ENCODE results near the gene TENM3.

Gene TENM3

GRCh38 chr4:182553653-182554052, 310.5 kb downstream of the TENM3 start:
- in situ Hi-C loops (cut with MboI; ENCODE audit: low sequenced_read_pairs), result no loop called here

GRCh38 chr4:182554736-182555135, 311.5 kb downstream of the TENM3 start:
- in situ Hi-C loops (cut with MboI; ENCODE audit: low sequenced_read_pairs), result no loop called here

- in situ Hi-C loops (cut with MboI; ENCODE audit: low sequenced_read_pairs), result no loop called here
Observed at GRCh38 chr4:182555997-182556418, 312.8 kb downstream of the TENM3 start.

- in situ Hi-C loops (cut with MboI; ENCODE audit: low sequenced_read_pairs), result no loop called here
Observed at GRCh38 chr4:182556580-182556979, 313.4 kb downstream of the TENM3 start.

GRCh38 chr4:182560358-182560757, 317.2 kb downstream of the TENM3 start:
- in situ Hi-C loops (cut with MboI; ENCODE audit: low sequenced_read_pairs), result no loop called here

GRCh38 chr4:182562350-182562749, 319.1 kb downstream of the TENM3 start:
- in situ Hi-C loops (cut with MboI; ENCODE audit: low sequenced_read_pairs), result no loop called here

- in situ Hi-C loops (cut with MboI; ENCODE audit: low sequenced_read_pairs), result no loop called here
Observed at GRCh38 chr4:182564724-182565369, 321.6 kb downstream of the TENM3 start.

GRCh38 chr4:182567119-182567518, 323.9 kb downstream of the TENM3 start:
- in situ Hi-C loops (cut with MboI; ENCODE audit: low sequenced_read_pairs), result no loop called here

- in situ Hi-C loops (cut with MboI; ENCODE audit: low sequenced_read_pairs), result no loop called here
Observed at GRCh38 chr4:182569561-182569960, 326.4 kb downstream of the TENM3 start.

GRCh38 chr4:182574706-182575105, 331.5 kb downstream of the TENM3 start:
- in situ Hi-C loops (cut with MboI; ENCODE audit: low sequenced_read_pairs), result no loop called here

GRCh38 chr4:182575225-182575624, 332.0 kb downstream of the TENM3 start:
- in situ Hi-C loops (cut with MboI; ENCODE audit: low sequenced_read_pairs), result no loop called here

- in situ Hi-C loops (cut with MboI; ENCODE audit: low sequenced_read_pairs), result no loop called here
Observed at GRCh38 chr4:182576601-182577289, 333.5 kb downstream of the TENM3 start.

- in situ Hi-C loops (cut with MboI; ENCODE audit: low sequenced_read_pairs), result no loop called here
Observed at GRCh38 chr4:182577411-182577810, 334.2 kb downstream of the TENM3 start.

- in situ Hi-C loops (cut with MboI; ENCODE audit: low sequenced_read_pairs), result no loop called here
Observed at GRCh38 chr4:182578402-182578801, 335.2 kb downstream of the TENM3 start.

GRCh38 chr4:182582245-182582644, 339.0 kb downstream of the TENM3 start:
- in situ Hi-C loops (cut with MboI; ENCODE audit: low sequenced_read_pairs), result no loop called here

- in situ Hi-C loops (cut with MboI; ENCODE audit: low sequenced_read_pairs), result no loop called here
Observed at GRCh38 chr4:182583703-182584415, 340.7 kb downstream of the TENM3 start.

- in situ Hi-C loops (cut with MboI; ENCODE audit: low sequenced_read_pairs), result no loop called here
Observed at GRCh38 chr4:182585321-182585720, 342.1 kb downstream of the TENM3 start.

GRCh38 chr4:182589100-182589499, 345.9 kb downstream of the TENM3 start:
- in situ Hi-C loops (cut with MboI; ENCODE audit: low sequenced_read_pairs), result no loop called here

- in situ Hi-C loops (cut with MboI; ENCODE audit: low sequenced_read_pairs), result no loop called here
Observed at GRCh38 chr4:182593402-182593801, 350.2 kb downstream of the TENM3 start.

- in situ Hi-C loops (cut with MboI; ENCODE audit: low sequenced_read_pairs), result no loop called here
Observed at GRCh38 chr4:182593864-182594263, 350.7 kb downstream of the TENM3 start.

- in situ Hi-C loops (cut with MboI; ENCODE audit: low sequenced_read_pairs), result no loop called here
Observed at GRCh38 chr4:182600093-182600492, 356.9 kb downstream of the TENM3 start.

GRCh38 chr4:182600856-182601255, 357.7 kb downstream of the TENM3 start:
- in situ Hi-C loops (cut with MboI; ENCODE audit: low sequenced_read_pairs), result no loop called here
